ENCODE measurements around the gene PARK7. TPM values are rescaled to one million over a fixed set of nuclear protein-coding genes. Genes with fewer than 3 reads are reported as not detected.
A peak's percentile ranks its signal among the peaks of the same experiment; 100 is the strongest.

The PARK7 gene
- total and polyA plus RNA-seq, 4 donors: 192 to 503 (median 262) TPM

GRCh38 chr1:7967651-7968050, 6.1 kb downstream of the PARK7 start:
- DNase-seq: no peak
- H3K36me3 ChIP-seq (ENCODE audit: control insufficient read depth in 1 of 2, insufficient read depth in 2 of 2, low read length in 1 of 2): peaks cover 2 to 12% of the 10 kb centered on the region in 2 donors
- H3K4me3 ChIP-seq (ENCODE audit: low read length in 2 of 2): no peak overlapping the region
- no peaks in the 10 kb centered on the region for H3K27me3 ChIP-seq (ENCODE audit: control insufficient read depth in 1 of 2, insufficient read depth in 2 of 2, low read length in 1 of 2)
- H3K9me3 ChIP-seq (ENCODE audit: control insufficient read depth, low read length): no peaks in the 10 kb centered on the region
- 82 to 87% methylated on average over 4 of the region's 4 CpGs for WGBS, 2 donors
- no peak overlapping the region for H3K27ac ChIP-seq (ENCODE audit: low read depth in 1 of 2, low read length in 2 of 2)
- H3K4me1 ChIP-seq (ENCODE audit: control insufficient read depth in 1 of 2, insufficient read depth in 2 of 2, low read length in 2 of 2): peaks cover 0 to 3% of the 10 kb centered on the region in 2 donors
- intact Hi-C loops (cut with DNase I): no loop called here
- ATAC-seq (ENCODE audit: low FRiP score): no peak

DNA sequence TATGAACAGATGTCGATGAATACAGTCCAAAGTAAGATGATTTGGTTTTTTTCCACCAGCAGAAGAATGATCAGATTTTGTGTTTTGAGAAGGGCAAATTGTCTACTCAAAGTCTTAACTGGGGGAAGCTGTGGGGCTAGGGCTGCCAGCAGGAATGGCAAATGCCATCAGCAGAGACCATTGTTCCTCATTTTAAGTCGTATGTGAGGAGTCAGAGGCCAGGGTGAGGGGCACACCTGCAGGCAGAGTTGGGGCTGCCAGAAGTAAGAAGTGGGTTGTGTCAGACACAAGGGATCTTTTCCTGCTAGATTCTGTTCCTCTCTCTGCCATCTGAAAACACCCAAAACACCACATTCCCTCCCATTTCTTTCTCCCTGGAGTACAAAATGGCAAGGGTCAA, 8.7 kb downstream of the PARK7 start:
- intact Hi-C loops (cut with DNase I): loop anchor here in 1 of 2 donors (10.0 kb wide), 1 partner anchor 595 kb away; no protein-coding TSS in a partner anchor
- Histone ChIP-seq H3K4me3 (ENCODE audit: low read length in 2 of 2) (no peak overlapping the region), H3K27ac (ENCODE audit: low read depth in 1 of 2, low read length in 2 of 2) (no peak overlapping the region)

DNA sequence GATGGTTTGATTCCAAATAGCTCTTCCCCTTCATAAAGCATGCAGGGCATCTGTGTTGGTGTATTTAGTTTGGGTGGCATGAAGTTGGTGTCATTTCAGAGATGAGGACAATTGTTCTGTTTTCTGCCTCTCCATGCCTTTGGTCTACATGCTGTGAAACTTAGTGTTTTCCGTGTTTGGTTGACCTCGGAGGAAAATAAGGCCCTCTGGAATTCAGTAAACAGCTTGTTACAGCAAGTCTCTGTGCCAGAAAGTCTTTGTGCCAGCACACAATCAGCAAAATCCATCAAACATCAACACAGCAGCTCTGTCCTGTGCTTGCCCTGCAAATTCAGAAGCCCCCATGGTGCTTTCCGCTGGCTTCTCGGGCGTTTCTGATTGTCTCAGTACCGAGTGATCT, 9.5 kb downstream of the PARK7 start:
- Histone ChIP-seq H3K4me1 (ENCODE audit: control insufficient read depth in 1 of 2, insufficient read depth in 2 of 2, low read length in 2 of 2) (peaks cover 0 to 3% of the 10 kb centered on the region in 2 donors), H3K9me3 (ENCODE audit: control insufficient read depth, low read length) (no peaks in the 10 kb centered on the region), H3K27me3 (ENCODE audit: control insufficient read depth in 1 of 2, insufficient read depth in 2 of 2, low read length in 1 of 2) (no peaks in the 10 kb centered on the region), H3K27ac (ENCODE audit: low read depth in 1 of 2, low read length in 2 of 2) (no peak overlapping the region), H3K4me3 (ENCODE audit: low read length in 2 of 2) (no peak overlapping the region), H3K36me3 (ENCODE audit: control insufficient read depth in 1 of 2, insufficient read depth in 2 of 2, low read length in 1 of 2) (peaks cover 2 to 10% of the 10 kb centered on the region in 2 donors)
- DNase-seq (no peak), ATAC-seq (ENCODE audit: low FRiP score) (no peak)
- intact Hi-C loops (cut with DNase I): loop anchor here in 1 of 2 donors (10.0 kb wide), 1 partner anchor 594 kb away; no protein-coding TSS in a partner anchor
- 80 to 87% methylated on average over 6 of the region's 6 CpGs for WGBS, 2 donors

More for the DNA sequence above, 8.7 kb downstream of the PARK7 start:
- Histone ChIP-seq H3K27me3 (ENCODE audit: control insufficient read depth in 1 of 2, insufficient read depth in 2 of 2, low read length in 1 of 2) (no peaks in the 10 kb centered on the region), H3K36me3 (ENCODE audit: control insufficient read depth in 1 of 2, insufficient read depth in 2 of 2, low read length in 1 of 2) (peaks cover 2 to 12% of the 10 kb centered on the region in 2 donors), H3K9me3 (ENCODE audit: control insufficient read depth, low read length) (no peaks in the 10 kb centered on the region), H3K4me1 (ENCODE audit: control insufficient read depth in 1 of 2, insufficient read depth in 2 of 2, low read length in 2 of 2) (peaks cover 0 to 3% of the 10 kb centered on the region in 2 donors)
- ATAC-seq (ENCODE audit: low FRiP score) (no peak), DNase-seq (no peak)
- WGBS, 2 donors: 82 to 84% methylated on average over 2 of the region's 2 CpGs

- no peak for ATAC-seq (ENCODE audit: low FRiP score)
Measured at GRCh38 chr1:7972285-7972684, 10.8 kb downstream of the PARK7 start.

GRCh38 chr1:7973086-7973485, 11.6 kb downstream of the PARK7 start:
- Histone ChIP-seq H3K4me3 (ENCODE audit: low read length in 2 of 2) (no peak overlapping the region), H3K36me3 (ENCODE audit: control insufficient read depth in 1 of 2, insufficient read depth in 2 of 2, low read length in 1 of 2) (peaks cover 2 to 8% of the 10 kb centered on the region in 2 donors), H3K27ac (ENCODE audit: low read depth in 1 of 2, low read length in 2 of 2) (no peak overlapping the region), H3K27me3 (ENCODE audit: control insufficient read depth in 1 of 2, insufficient read depth in 2 of 2, low read length in 1 of 2) (no peaks in the 10 kb centered on the region), H3K9me3 (ENCODE audit: control insufficient read depth, low read length) (no peaks in the 10 kb centered on the region), H3K4me1 (ENCODE audit: control insufficient read depth in 1 of 2, insufficient read depth in 2 of 2, low read length in 2 of 2) (no peaks in the 10 kb centered on the region)
- ATAC-seq (ENCODE audit: low FRiP score) (no peak), DNase-seq (no peak)
- intact Hi-C loops (cut with DNase I): loop anchor here in 1 of 2 donors (10.0 kb wide), 1 partner anchor 592 kb away; no protein-coding TSS in a partner anchor
- WGBS, 2 donors: 71 to 89% methylated on average over 2 of the region's 2 CpGs

More at GRCh38 chr1:7972285-7972684, 10.8 kb downstream of the PARK7 start:
- Histone ChIP-seq H3K36me3 (ENCODE audit: control insufficient read depth in 1 of 2, insufficient read depth in 2 of 2, low read length in 1 of 2) (peaks cover 2 to 8% of the 10 kb centered on the region in 2 donors), H3K4me1 (ENCODE audit: control insufficient read depth in 1 of 2, insufficient read depth in 2 of 2, low read length in 2 of 2) (peaks cover 0 to 1% of the 10 kb centered on the region in 2 donors), H3K9me3 (ENCODE audit: control insufficient read depth, low read length) (no peaks in the 10 kb centered on the region), H3K27me3 (ENCODE audit: control insufficient read depth in 1 of 2, insufficient read depth in 2 of 2, low read length in 1 of 2) (no peaks in the 10 kb centered on the region), H3K4me3 (ENCODE audit: low read length in 2 of 2) (no peak overlapping the region), H3K27ac (ENCODE audit: low read depth in 1 of 2, low read length in 2 of 2) (no peak overlapping the region)
- intact Hi-C loops (cut with DNase I): loop anchor here in 1 of 2 donors (10.0 kb wide), 1 partner anchor 593 kb away; no protein-coding TSS in a partner anchor
- no peak for DNase-seq
- WGBS, 2 donors: 94 to 95% methylated on average over 5 of the region's 5 CpGs

GRCh38 chr1:7975212-7975865, 13.8 kb downstream of the PARK7 start:
- peak; percentile 91 for ATAC-seq (ENCODE audit: low FRiP score)
- Histone ChIP-seq H3K36me3 (ENCODE audit: control insufficient read depth in 1 of 2, insufficient read depth in 2 of 2, low read length in 1 of 2) (peaks cover 6% of the 10 kb centered on the region in 2 donors), H3K27ac (ENCODE audit: low read depth in 1 of 2, low read length in 2 of 2) (no peak overlapping the region), H3K27me3 (ENCODE audit: control insufficient read depth in 1 of 2, insufficient read depth in 2 of 2, low read length in 1 of 2) (no peaks in the 10 kb centered on the region), H3K4me1 (ENCODE audit: control insufficient read depth in 1 of 2, insufficient read depth in 2 of 2, low read length in 2 of 2) (no peaks in the 10 kb centered on the region), H3K4me3 (ENCODE audit: low read length in 2 of 2) (no peak overlapping the region), H3K9me3 (ENCODE audit: control insufficient read depth, low read length) (no peaks in the 10 kb centered on the region)
- DNase-seq: peak; percentile 66 to 85
- intact Hi-C loops (cut with DNase I): loop anchor here (2.0 to 10.0 kb wide), 2 partner anchors 373 to 589 kb away; no protein-coding TSS in a partner anchor
- WGBS, 2 donors: 51 to 54% methylated on average over 8 of the region's 8 CpGs

DNA sequence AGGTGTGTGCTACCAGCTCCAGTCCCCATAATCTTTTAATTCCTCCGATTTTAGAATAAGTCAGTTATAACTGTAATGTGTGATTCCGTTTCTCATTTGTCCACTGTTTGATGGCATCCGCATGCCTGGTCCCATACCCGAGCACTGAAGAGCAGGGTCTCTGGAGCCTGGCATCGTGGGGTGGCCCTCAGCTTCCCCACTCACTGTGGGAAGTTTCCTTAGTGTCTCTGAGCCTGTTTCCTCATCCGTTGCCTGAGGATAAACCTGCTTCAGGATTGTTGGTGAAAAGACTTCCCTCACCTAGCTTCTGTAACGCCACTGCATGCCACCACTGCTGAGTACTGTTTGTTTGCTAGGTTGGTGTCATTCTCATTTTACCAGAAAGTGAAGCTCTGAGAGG, 19.5 kb downstream of the PARK7 start:
- H3K4me3 ChIP-seq (ENCODE audit: low read length in 2 of 2): no peak overlapping the region
- intact Hi-C loops (cut with DNase I): loop anchor here in 1 of 2 donors (5.0 kb wide), 1 partner anchor 336 kb away; the partner anchor contains the start of gene SLC45A1
- DNase-seq: peak in 1 of 2 donors; percentile 52
- H3K27me3 ChIP-seq (ENCODE audit: control insufficient read depth in 1 of 2, insufficient read depth in 2 of 2, low read length in 1 of 2): no peaks in the 10 kb centered on the region
- H3K4me1 ChIP-seq (ENCODE audit: control insufficient read depth in 1 of 2, insufficient read depth in 2 of 2, low read length in 2 of 2): no peaks in the 10 kb centered on the region
- 82 to 83% methylated on average over 7 of the region's 7 CpGs for WGBS, 2 donors
- H3K27ac ChIP-seq (ENCODE audit: low read depth in 1 of 2, low read length in 2 of 2): no peak overlapping the region
- ATAC-seq (ENCODE audit: low FRiP score): no peak
- no peaks in the 10 kb centered on the region for H3K9me3 ChIP-seq (ENCODE audit: control insufficient read depth, low read length)
- H3K36me3 ChIP-seq (ENCODE audit: control insufficient read depth in 1 of 2, insufficient read depth in 2 of 2, low read length in 1 of 2): peaks cover 6 to 10% of the 10 kb centered on the region in 2 donors

DNA sequence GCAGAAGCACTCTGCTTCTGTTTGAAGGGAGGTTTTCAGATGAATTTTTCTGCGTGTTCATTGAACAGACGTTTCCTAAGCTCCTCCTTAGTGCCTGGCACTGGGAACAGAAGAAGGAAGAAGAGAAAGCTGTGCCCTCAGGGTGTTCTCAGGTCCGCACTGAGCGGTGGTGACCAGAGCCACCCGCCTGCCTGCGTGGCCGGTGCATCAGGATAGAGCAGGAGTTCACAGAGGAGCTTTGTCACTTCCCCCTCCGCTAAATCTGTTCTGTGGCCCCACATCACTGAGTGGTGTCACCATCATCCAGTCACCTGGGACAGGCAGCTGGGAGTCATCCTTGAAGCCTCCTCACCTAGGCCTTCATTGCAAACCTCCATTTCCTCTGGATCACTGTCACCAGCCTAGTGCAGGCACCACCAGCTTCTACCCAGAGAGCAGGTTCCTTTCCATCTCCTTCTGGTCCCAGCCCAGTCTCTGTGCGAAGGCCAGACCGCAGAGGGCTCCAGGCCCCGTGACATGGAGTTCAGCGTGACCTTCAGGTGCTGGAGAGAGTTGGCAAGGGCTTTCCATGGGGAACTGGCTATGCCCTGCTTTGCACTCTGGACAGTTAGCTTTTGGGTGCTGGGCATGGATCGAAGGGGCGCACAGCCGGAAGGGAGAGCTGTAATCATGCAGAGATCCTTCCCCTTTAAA, 21.7 kb downstream of the PARK7 start:
- Histone ChIP-seq H3K27ac (ENCODE audit: low read depth in 1 of 2, low read length in 2 of 2) (no peak overlapping the region), H3K27me3 (ENCODE audit: control insufficient read depth in 1 of 2, insufficient read depth in 2 of 2, low read length in 1 of 2) (no peaks in the 10 kb centered on the region), H3K4me1 (ENCODE audit: control insufficient read depth in 1 of 2, insufficient read depth in 2 of 2, low read length in 2 of 2) (no peaks in the 10 kb centered on the region), H3K4me3 (ENCODE audit: low read length in 2 of 2) (no peak overlapping the region), H3K9me3 (ENCODE audit: control insufficient read depth, low read length) (no peaks in the 10 kb centered on the region), H3K36me3 (ENCODE audit: control insufficient read depth in 1 of 2, insufficient read depth in 2 of 2, low read length in 1 of 2) (peaks cover 6 to 10% of the 10 kb centered on the region in 2 donors)
- DNase-seq (peak in 1 of 2 donors; percentile 59), ATAC-seq (ENCODE audit: low FRiP score) (no peak)
- 90 to 94% methylated on average over 15 of the region's 15 CpGs for WGBS, 2 donors
- intact Hi-C loops (cut with DNase I): loop anchor here in 1 of 2 donors (2.0 to 5.0 kb wide), 2 partner anchors 334 to 366 kb away; partner anchors contain the start of gene SLC45A1

All from aorta (tissue), 5 donors.